Chondrocyte (in vitro differentiated cells): Measurements from ENCODE around the gene THOP1. TPM values are rescaled to one million over a fixed set of nuclear protein-coding genes. Genes with fewer than 3 reads are reported as not detected.

ENCODE experiments used
- DNase-seq: peaks from one replicate; pipeline ENCODE4 v3.0.0; 2021; ENCODE audit warnings: mixed read lengths, low spot score
- H3K27ac Mint-ChIP-seq: one replicate; pipeline ENCODE4 v1.8.0; 2021; ENCODE audit warnings: mild to moderate bottlenecking, moderate library complexity, mixed read lengths; ENCODE audit not compliant: unreplicated experiment
- H3K27me3 Mint-ChIP-seq: 2 replicates; pipeline ENCODE4 v1.8.0; 2021; ENCODE audit warnings: low read depth, mixed read lengths
- H3K36me3 Mint-ChIP-seq: 2 replicates; pipeline ENCODE4 v1.8.0; 2021; ENCODE audit warnings: low read depth, mixed read lengths
- H3K4me1 Mint-ChIP-seq: 2 replicates; pipeline ENCODE4 v1.8.0; 2021; ENCODE audit warnings: low read depth, mild to moderate bottlenecking, mixed read lengths
- H3K4me3 Mint-ChIP-seq: one replicate; pipeline ENCODE4 v1.8.0; 2021; ENCODE audit warnings: mild to moderate bottlenecking, moderate library complexity, mixed read lengths; ENCODE audit not compliant: unreplicated experiment
- H3K9me3 Mint-ChIP-seq: 2 replicates; pipeline ENCODE4 v1.8.0; 2021; ENCODE audit warnings: low read depth, mixed read lengths
- total RNA-seq: library from RNA; stranded (reverse); gene quantifications from 3 replicates; pipeline ENCODE4 v1.2.1, GENCODE V29; 2021
- TF ChIP-seq, protein P1 (sequence below): fragments of 200-600 bp; sonication (generic); IDR thresholded peaks from 2 replicates; pipeline ENCODE4 v1.5.0; 2021; ENCODE audit warnings: antibody characterized with exemption, mild to moderate bottlenecking, moderate library complexity

Gene THOP1
- total RNA-seq, 1 donor from 2014 or later = 48.4 TPM

DNA sequence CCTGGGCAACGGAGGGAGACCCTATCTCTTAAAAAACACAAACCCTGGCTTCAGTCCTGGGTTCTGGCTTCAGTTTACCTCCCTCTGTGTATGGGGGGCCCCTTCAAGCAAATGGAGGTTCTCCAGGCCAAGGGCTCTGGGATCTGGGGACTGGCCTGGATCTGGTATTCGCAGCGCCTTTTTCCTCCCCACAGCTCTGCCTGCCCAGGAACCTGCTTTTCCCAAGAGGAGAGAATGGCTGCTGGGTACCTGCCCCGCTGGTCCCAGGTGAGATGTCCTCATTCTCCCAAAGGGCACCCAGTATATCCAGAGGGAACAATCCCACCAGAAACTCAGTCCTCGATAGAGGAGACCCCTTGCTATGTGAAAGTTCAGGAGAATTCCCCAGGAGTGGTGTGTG, 37.5 kb downstream of the THOP1 start:
- TF ChIP-seq, protein P1, sequence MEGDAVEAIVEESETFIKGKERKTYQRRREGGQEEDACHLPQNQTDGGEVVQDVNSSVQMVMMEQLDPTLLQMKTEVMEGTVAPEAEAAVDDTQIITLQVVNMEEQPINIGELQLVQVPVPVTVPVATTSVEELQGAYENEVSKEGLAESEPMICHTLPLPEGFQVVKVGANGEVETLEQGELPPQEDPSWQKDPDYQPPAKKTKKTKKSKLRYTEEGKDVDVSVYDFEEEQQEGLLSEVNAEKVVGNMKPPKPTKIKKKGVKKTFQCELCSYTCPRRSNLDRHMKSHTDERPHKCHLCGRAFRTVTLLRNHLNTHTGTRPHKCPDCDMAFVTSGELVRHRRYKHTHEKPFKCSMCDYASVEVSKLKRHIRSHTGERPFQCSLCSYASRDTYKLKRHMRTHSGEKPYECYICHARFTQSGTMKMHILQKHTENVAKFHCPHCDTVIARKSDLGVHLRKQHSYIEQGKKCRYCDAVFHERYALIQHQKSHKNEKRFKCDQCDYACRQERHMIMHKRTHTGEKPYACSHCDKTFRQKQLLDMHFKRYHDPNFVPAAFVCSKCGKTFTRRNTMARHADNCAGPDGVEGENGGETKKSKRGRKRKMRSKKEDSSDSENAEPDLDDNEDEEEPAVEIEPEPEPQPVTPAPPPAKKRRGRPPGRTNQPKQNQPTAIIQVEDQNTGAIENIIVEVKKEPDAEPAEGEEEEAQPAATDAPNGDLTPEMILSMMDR = no peak
- Mint-ChIP-seq H3K27me3 (no peaks in the 10 kb centered on the region), H3K9me3 (peaks cover 12% of the 10 kb centered on the region), H3K27ac (no peak overlapping the region), H3K4me1 (peaks cover 3% of the 10 kb centered on the region), H3K4me3 (no peak overlapping the region), H3K36me3 (peaks cover 21% of the 10 kb centered on the region)
- DNase-seq = no peak

DNA sequence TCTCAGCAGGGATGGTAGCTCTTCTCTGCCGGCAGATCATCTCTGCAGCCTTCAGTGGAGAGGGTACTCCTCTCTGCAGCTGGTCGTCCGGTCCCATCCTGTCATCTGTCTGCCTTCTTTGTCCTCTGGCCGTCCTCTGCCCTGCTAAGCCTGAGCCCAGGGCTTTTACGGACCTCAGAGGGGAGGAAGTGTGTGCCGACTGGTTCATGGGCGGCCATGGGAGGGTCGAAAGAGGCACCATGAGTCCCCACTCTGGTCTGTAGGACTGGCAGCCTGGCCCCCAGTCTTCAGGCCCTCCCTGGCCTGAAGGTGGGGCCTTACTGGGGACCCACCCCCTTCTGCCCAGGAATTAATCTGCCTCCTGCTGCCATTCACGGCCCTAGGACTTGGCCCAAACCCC, 38.3 kb downstream of the THOP1 start:
- DNase-seq = no peak
- Mint-ChIP-seq H3K27ac (no peak overlapping the region), H3K4me1 (peaks cover 3% of the 10 kb centered on the region), H3K4me3 (no peak overlapping the region), H3K36me3 (peaks cover 29% of the 10 kb centered on the region), H3K9me3 (peaks cover 15% of the 10 kb centered on the region), H3K27me3 (no peaks in the 10 kb centered on the region)
- TF ChIP-seq, protein P1 = no peak

DNA sequence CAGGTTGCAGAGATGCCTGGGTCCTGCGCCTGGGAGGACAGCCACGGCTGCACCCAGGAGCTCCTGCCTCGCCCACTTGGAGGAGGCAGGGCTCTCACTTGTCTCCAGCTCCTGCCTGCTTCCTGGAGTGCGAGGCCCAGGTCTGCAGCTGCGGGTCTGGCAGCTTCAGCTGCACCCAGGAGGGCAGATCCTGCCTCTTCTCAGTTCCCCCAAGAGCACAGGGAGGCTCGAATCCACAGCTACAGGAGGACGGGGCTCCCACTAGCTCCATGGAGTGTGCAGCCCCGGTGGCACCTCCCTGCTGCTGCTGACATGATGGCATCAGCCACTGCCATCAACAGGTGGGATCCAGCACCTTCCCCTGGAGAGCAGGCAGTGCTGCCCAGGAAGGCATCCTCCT, 38.8 kb downstream of the THOP1 start:
- TF ChIP-seq, protein P1 = no peak
- Mint-ChIP-seq H3K9me3 (peaks cover 19% of the 10 kb centered on the region), H3K4me3 (no peak overlapping the region), H3K27me3 (no peaks in the 10 kb centered on the region), H3K36me3 (peaks cover 31% of the 10 kb centered on the region), H3K27ac (no peak overlapping the region), H3K4me1 (peaks cover 3% of the 10 kb centered on the region)
- no peak for DNase-seq

DNA sequence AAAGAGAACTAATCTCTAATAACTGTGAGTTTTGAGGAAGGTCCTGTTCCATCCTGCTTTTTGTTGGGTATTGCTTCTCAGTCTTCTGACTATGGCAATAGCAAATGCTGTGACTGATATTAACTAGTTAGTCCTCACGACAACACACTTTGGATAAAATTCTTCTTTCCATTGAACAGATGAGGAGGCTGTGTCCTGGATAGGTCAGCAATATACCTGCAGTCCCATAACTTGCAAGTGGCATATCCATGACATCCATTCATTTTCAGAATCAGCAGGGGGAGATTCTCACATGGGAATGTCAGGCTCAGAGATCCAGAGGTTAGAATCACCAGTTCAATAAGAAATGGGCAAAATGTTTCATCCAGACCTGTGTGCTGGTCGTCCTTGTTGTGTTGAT, 41.7 kb downstream of the THOP1 start:
- no peaks in the 10 kb centered on the region for H3K4me1 Mint-ChIP-seq
- TF ChIP-seq, protein P1 = no peak
- no peak overlapping the region for H3K27ac Mint-ChIP-seq
- peaks cover 31% of the 10 kb centered on the region for H3K9me3 Mint-ChIP-seq
- no peak overlapping the region for H3K4me3 Mint-ChIP-seq
- DNase-seq = no peak
- peaks cover 44% of the 10 kb centered on the region for H3K36me3 Mint-ChIP-seq
- no peaks in the 10 kb centered on the region for H3K27me3 Mint-ChIP-seq

DNA sequence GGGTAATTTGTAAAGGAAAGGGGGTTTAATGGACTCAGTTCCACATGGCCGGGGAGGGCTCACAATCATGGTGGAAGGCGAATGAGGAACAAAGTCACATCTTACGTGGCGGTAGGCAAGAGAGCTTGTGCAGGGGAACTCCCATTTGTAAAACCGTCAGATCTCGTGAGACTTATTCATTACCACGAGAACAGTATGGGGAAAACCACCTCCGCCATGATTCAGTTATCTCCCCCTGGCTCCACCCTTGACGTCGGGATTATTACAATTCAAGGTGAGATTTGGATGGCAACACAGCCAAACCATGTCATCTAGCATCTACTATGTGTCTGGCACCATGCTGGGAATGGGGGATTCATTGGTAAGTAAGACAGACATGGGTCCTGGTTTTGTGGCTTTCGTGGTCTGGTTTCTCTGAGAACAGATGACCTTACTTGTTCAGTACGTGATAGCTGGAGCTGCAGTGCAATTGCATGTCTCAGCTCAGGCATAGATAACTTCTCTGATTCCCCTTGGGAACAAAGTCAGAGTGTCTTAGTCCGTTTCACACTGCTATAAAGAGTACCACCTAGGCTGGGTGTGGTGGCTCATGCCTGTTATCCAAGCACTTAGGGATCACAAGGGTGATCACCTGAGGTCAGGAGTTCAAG, 42.7 kb downstream of the THOP1 start:
- TF ChIP-seq, protein P1 = no peak
- no peak for DNase-seq
- peaks cover 36% of the 10 kb centered on the region for H3K9me3 Mint-ChIP-seq

More for the DNA sequence above, 42.7 kb downstream of the THOP1 start:
- Mint-ChIP-seq H3K27ac (no peak overlapping the region), H3K27me3 (no peaks in the 10 kb centered on the region), H3K36me3 (peaks cover 53% of the 10 kb centered on the region), H3K4me1 (no peaks in the 10 kb centered on the region), H3K4me3 (no peak overlapping the region)
